Globus pallidus (tissue), 1 donor: ENCODE results near the gene INSIG1.

Experiments
- DNase-seq: peaks from one replicate; pipeline ENCODE4 v3.0.0-alpha.2; 2015; ENCODE audit warnings: low spot score

The INSIG1 gene

GRCh38 chr7:155303039-155303593, 5.4 kb downstream of the INSIG1 start:
- DNase-seq, result no peak

- DNase-seq, result no peak
These were observed 6.2 kb downstream of the INSIG1 start for GRCh38 chr7:155303897-155304296.

- DNase-seq, result no peak
These were observed 7.7 kb downstream of the INSIG1 start for GRCh38 chr7:155305231-155305904.

GRCh38 chr7:155306673-155307470, 9.2 kb downstream of the INSIG1 start:
- DNase-seq, result no peak

GRCh38 chr7:155308330-155309020, 10.8 kb downstream of the INSIG1 start:
- no peak for DNase-seq

- no peak for DNase-seq
These were observed 11.3 kb downstream of the INSIG1 start for GRCh38 chr7:155309021-155309338.

- no peak for DNase-seq
These were observed 12.9 kb downstream of the INSIG1 start for GRCh38 chr7:155310425-155311114.

- DNase-seq, result no peak
These were observed 14.3 kb downstream of the INSIG1 start for GRCh38 chr7:155311826-155312537.

- DNase-seq, result no peak
These were observed 15.0 kb downstream of the INSIG1 start for GRCh38 chr7:155312633-155313032.

- DNase-seq, result no peak
These were observed 15.4 kb downstream of the INSIG1 start for GRCh38 chr7:155313096-155313495.

- no peak for DNase-seq
These were observed 18.3 kb downstream of the INSIG1 start for GRCh38 chr7:155315977-155316376.

GRCh38 chr7:155316427-155317113, 18.9 kb downstream of the INSIG1 start:
- DNase-seq, result no peak

GRCh38 chr7:155317114-155317434, 19.4 kb downstream of the INSIG1 start:
- DNase-seq, result no peak

- DNase-seq, result no peak
These were observed 20.6 kb downstream of the INSIG1 start for GRCh38 chr7:155318245-155318644.

- DNase-seq, result no peak
These were observed 24.9 kb downstream of the INSIG1 start for GRCh38 chr7:155322530-155322929.

- no peak for DNase-seq
These were observed 25.4 kb downstream of the INSIG1 start for GRCh38 chr7:155323001-155323638.

GRCh38 chr7:155324012-155324917, 26.6 kb downstream of the INSIG1 start:
- DNase-seq, result no peak

- no peak for DNase-seq
These were observed 27.2 kb downstream of the INSIG1 start for GRCh38 chr7:155324918-155325235.

- no peak for DNase-seq
These were observed 28.7 kb downstream of the INSIG1 start for GRCh38 chr7:155326385-155326784.
